Upper lobe of left lung (tissue), 4 donors: Measurements from ENCODE around the gene OR10A7.

Source experiments
- EP300 ChIP-seq, 4 donors: sonication (generic); formaldehyde crosslinking; IDR thresholded peaks; one replicate each; pipeline ENCODE4 v1.5.1; 2017; ENCODE audit warnings: antibody characterized with exemption in 4 of 4, control low read depth in 2 of 4
- POLR2A ChIP-seq, 4 donors: fragments of 450-650 bp; IDR thresholded peaks; one replicate each; pipeline ENCODE4 v1.5.1; 2016 to 2017; ENCODE audit warnings: antibody characterized with exemption in 4 of 4, mild to moderate bottlenecking in 2 of 4
- TF ChIP-seq, protein P1 (sequence below), 6 experiments: fragments of 450-650 bp in 4 of 6; fragments of 200-600 bp in 2 of 6; sonication (generic) in 2 of 6; IDR thresholded peaks; one replicate each; pipeline ENCODE4 v1.5.1; 2016 to 2019; ENCODE audit warnings: antibody characterized with exemption in 6 of 6

DNA sequence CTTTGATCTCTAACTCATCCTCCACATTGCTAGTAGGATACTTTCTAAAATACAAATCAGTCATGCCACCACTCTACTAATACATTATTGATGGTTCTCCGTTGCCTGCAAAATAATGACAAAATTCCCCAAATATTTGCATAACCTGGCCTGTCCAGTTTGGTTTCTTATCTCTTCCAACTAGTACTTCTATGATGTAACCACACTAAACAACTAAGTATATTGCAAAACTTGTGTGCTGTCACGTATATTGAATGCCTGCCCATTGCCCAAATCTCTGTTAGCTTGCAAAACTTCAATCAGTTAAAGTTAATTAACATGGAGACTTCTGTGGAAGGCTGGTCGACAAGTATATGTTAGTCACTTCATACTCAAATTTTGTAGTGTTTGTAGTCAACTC is 30.1 kb downstream of the OR10A7 start:
- TF ChIP-seq POLR2A (IDR thresholded peaks at IDR 0.05) (no peak), EP300 (IDR thresholded peaks at IDR 0.05) (no peak)
- TF ChIP-seq, protein P1, sequence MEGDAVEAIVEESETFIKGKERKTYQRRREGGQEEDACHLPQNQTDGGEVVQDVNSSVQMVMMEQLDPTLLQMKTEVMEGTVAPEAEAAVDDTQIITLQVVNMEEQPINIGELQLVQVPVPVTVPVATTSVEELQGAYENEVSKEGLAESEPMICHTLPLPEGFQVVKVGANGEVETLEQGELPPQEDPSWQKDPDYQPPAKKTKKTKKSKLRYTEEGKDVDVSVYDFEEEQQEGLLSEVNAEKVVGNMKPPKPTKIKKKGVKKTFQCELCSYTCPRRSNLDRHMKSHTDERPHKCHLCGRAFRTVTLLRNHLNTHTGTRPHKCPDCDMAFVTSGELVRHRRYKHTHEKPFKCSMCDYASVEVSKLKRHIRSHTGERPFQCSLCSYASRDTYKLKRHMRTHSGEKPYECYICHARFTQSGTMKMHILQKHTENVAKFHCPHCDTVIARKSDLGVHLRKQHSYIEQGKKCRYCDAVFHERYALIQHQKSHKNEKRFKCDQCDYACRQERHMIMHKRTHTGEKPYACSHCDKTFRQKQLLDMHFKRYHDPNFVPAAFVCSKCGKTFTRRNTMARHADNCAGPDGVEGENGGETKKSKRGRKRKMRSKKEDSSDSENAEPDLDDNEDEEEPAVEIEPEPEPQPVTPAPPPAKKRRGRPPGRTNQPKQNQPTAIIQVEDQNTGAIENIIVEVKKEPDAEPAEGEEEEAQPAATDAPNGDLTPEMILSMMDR (IDR thresholded peaks at IDR 0.05) = no peak
